CD14-positive monocyte (primary cell): ENCODE measurements around the gene AKAP8L. TPM values are rescaled to one million over a fixed set of nuclear protein-coding genes. Genes with fewer than 3 reads are reported as not detected.

Source experiments
- DNase-seq, 3 donors: peaks; one replicate each; pipeline ENCODE4 v3.0.0-alpha.2; 2011 to 2022
- H2AFZ ChIP-seq: 2 replicates; pipeline ENCODE4 v1.6.0; 2012; ENCODE audit warnings: mild to moderate bottlenecking, low read depth, low read length, inconsistent platforms; ENCODE audit not compliant: insufficient read depth, poor library complexity, severe bottlenecking
- H3K27ac ChIP-seq, 2 donors: 1 replicate in 1 of 2; 2 replicates in 1 of 2; pipeline ENCODE4 v1.5.1; 2012 to 2013; ENCODE audit warnings: low read length in 2 of 2, control low read depth in 1 of 2, inconsistent platforms in 1 of 2, low read depth in 1 of 2, mild to moderate bottlenecking in 1 of 2
- H3K27me3 ChIP-seq, 2 donors: one replicate each; pipeline versions ENCODE4 v1.6.0 to v1.6.1; 2011 to 2013; ENCODE audit warnings: low read length in 2 of 2; ENCODE audit not compliant: control insufficient read depth in 2 of 2, insufficient read depth in 2 of 2
- H3K36me3 ChIP-seq, 2 donors: replicated peaks in 1 of 2; 1 replicate in 1 of 2; 2 replicates in 1 of 2; pipeline versions ENCODE4 v1.5.1 to v1.6.1; 2012 to 2013; ENCODE audit warnings: low read length in 2 of 2, control low read depth in 1 of 2, inconsistent platforms in 1 of 2, mild to moderate bottlenecking in 1 of 2; ENCODE audit not compliant: insufficient read depth in 2 of 2, control insufficient read depth in 1 of 2
- H3K4me1 ChIP-seq, 2 donors: 1 replicate in 1 of 2; 2 replicates in 1 of 2; pipeline versions ENCODE4 v1.5.1 to v1.6.1; 2012 to 2013; ENCODE audit warnings: low read length in 2 of 2, control low read depth in 1 of 2, inconsistent platforms in 1 of 2, mild to moderate bottlenecking in 1 of 2, moderate library complexity in 1 of 2; ENCODE audit not compliant: insufficient read depth in 2 of 2, control insufficient read depth in 1 of 2
- H3K4me2 ChIP-seq: replicated peaks from 2 replicates; pipeline ENCODE3; 2012; ENCODE audit warnings: low read length, moderate library complexity, mild to moderate bottlenecking; ENCODE audit not compliant: poor library complexity, severe bottlenecking; ENCODE audit errors: extremely low read depth
- H3K4me3 ChIP-seq, 3 experiments: fragments of 200-600 bp in 1 of 3; sonication (generic) in 1 of 3; replicated peaks in 1 of 3; 1 replicate in 2 of 3; 2 replicates in 1 of 3; pipeline ENCODE4 v1.5.1; 2011 to 2013; ENCODE audit warnings: low read length in 3 of 3, mild to moderate bottlenecking in 3 of 3, control low read depth in 2 of 3, low read depth in 2 of 3, inconsistent platforms in 1 of 3, moderate library complexity in 1 of 3
- H3K79me2 ChIP-seq: 2 replicates; pipeline ENCODE4 v1.6.0; 2012; ENCODE audit warnings: mild to moderate bottlenecking, control low read depth, inconsistent platforms, low read length, moderate library complexity; ENCODE audit not compliant: insufficient read depth
- H3K9ac ChIP-seq: 2 replicates; pipeline ENCODE4 v1.6.0; 2017; ENCODE audit warnings: low read length, mild to moderate bottlenecking; ENCODE audit not compliant: insufficient read depth, poor library complexity, severe bottlenecking
- H3K9me3 ChIP-seq, 2 donors: replicated peaks in 1 of 2; 1 replicate in 1 of 2; 2 replicates in 1 of 2; pipeline versions ENCODE4 v1.5.1 to v1.6.1; 2012 to 2013; ENCODE audit warnings: low read length in 2 of 2, control low read depth in 1 of 2; ENCODE audit not compliant: control insufficient read depth in 1 of 2, insufficient read depth in 1 of 2
- H4K20me1 ChIP-seq: 2 replicates; pipeline ENCODE4 v1.6.0; 2012; ENCODE audit warnings: mild to moderate bottlenecking, low read length, control low read depth, moderate library complexity; ENCODE audit not compliant: insufficient read depth
- H3K27ac Mint-ChIP-seq, 7 donors: one replicate each; pipeline ENCODE4 v1.8.0; 2020; ENCODE audit warnings: mild to moderate bottlenecking in 7 of 7, mixed read lengths in 7 of 7, moderate library complexity in 6 of 7, inconsistent platforms in 2 of 7
- H3K27me3 Mint-ChIP-seq, 3 donors: one replicate each; pipeline ENCODE4 v1.8.0; 2021 to 2022; ENCODE audit warnings: low read depth in 3 of 3, mild to moderate bottlenecking in 3 of 3, mixed read lengths in 3 of 3, moderate library complexity in 3 of 3, inconsistent platforms in 1 of 3
- H3K36me3 Mint-ChIP-seq, 2 donors: one replicate each; pipeline ENCODE4 v1.8.0; 2020; ENCODE audit warnings: mixed read lengths in 2 of 2, inconsistent platforms in 1 of 2, mild to moderate bottlenecking in 1 of 2
- H3K4me1 Mint-ChIP-seq: one replicate; pipeline ENCODE4 v1.8.0; 2020; ENCODE audit warnings: mild to moderate bottlenecking, mixed read lengths
- H3K4me3 Mint-ChIP-seq, 2 donors: one replicate each; pipeline ENCODE4 v1.8.0; 2020; ENCODE audit warnings: mild to moderate bottlenecking in 2 of 2, mixed read lengths in 2 of 2, moderate library complexity in 1 of 2
- H3K9me3 Mint-ChIP-seq, 7 donors: one replicate each; pipeline ENCODE4 v1.8.0; 2020 to 2022; ENCODE audit warnings: mixed read lengths in 7 of 7, mild to moderate bottlenecking in 6 of 7, moderate library complexity in 6 of 7, inconsistent platforms in 2 of 7
- CTCF ChIP-seq: fragments of 200-600 bp; IDR thresholded peaks from one replicate; pipeline ENCODE4 v1.8.0; 2022; ENCODE audit warnings: antibody characterized with exemption, mild to moderate bottlenecking
- WGBS: methylation state at CpG from one replicate; pipeline ENCODE4 v1.1.5; 2013; ENCODE audit warnings: missing lambda C conversion rate; ENCODE audit not compliant: insufficient coverage; 5-methylcytosine and 5-hydroxymethylcytosine counted together
- intact Hi-C, 2 donors: fragments of 100-400 bp; cut with micrococcal nuclease; formaldehyde crosslinking; loops; one replicate each; pipeline versions ENCODE4 v1.15.0 to v1.15.1; 2023
- polyA plus RNA-seq, 3 donors: library from polyadenylated mRNA; depleted of rRNA in 1 of 3; unstranded in 2 of 3; stranded (reverse) in 1 of 3; fragments of 300-500 nt in 2 of 3; fragments of >200 nt in 1 of 3; fragmentation: Illumina TruSeq in 2 of 3; gene quantifications; 1 replicate in 2 of 3; 2 replicates in 1 of 3; pipeline ENCODE4 v1.2.3, GENCODE V29; 2012 to 2021

Gene AKAP8L
- polyA plus RNA-seq, 3 donors, result 21.4 to 103 (median 39.0) TPM

- Mint-ChIP-seq H3K36me3 (peaks cover 5 to 15% of the 10 kb centered on the region in 2 donors), H3K4me1 (peaks cover 28% of the 10 kb centered on the region), H3K27me3 (peaks cover 0 to 11% (median 0%) of the 10 kb centered on the region in 3 donors), H3K27ac (peak overlapping the region; percentile 84 to 95 (median 92)), H3K9me3 (peaks cover 0 to 2% (median 0%) of the 10 kb centered on the region in 7 donors), H3K4me3 (peak overlapping the region; percentile 96 to 99)
- Histone ChIP-seq H3K27me3 (no peaks in the 10 kb centered on the region), H3K4me3 (peak overlapping the region; percentile 87 to 95 (median 90)), H4K20me1 (peaks cover 26% of the 10 kb centered on the region), H2AFZ (peak overlapping the region; percentile 91), H3K27ac (peak overlapping the region; percentile 67 to 74), H3K4me1 (peaks cover 26 to 31% of the 10 kb centered on the region in 2 donors), H3K36me3 (peaks cover 15 to 20% of the 10 kb centered on the region in 2 donors), H3K9ac (peak overlapping the region; percentile 78), H3K79me2 (peaks cover 41% of the 10 kb centered on the region), H3K4me2 (peak overlapping the region; percentile 90), H3K9me3 (no peaks in the 10 kb centered on the region)
- DNase-seq, result peak; percentile 81 to 88 (median 88)
- TF ChIP-seq CTCF, result no peak
- intact Hi-C loops, result loop anchor here (1.0 to 5.0 kb wide), 3 partner anchors 14 to 124 kb away; partner anchors contain the start of gene AKAP8L (in 1 of the 2)
- WGBS, result 1% methylated on average over 67 of the region's 75 CpGs
Observed at GRCh38 chr19:15432629-15433518, 14.1 kb upstream of the AKAP8L start.

- 0% methylated on average over 28 of the region's 44 CpGs for whole genome bisulfite sequencing
- H3K27ac ChIP-seq, result peak overlapping the region in 1 of 2 donors; percentile 74
- H3K27me3 Mint-ChIP-seq, result peaks cover 0 to 11% (median 0%) of the 10 kb centered on the region in 3 donors
- H3K36me3 Mint-ChIP-seq, result peaks cover 11 to 22% of the 10 kb centered on the region in 2 donors
- peaks cover 0 to 2% (median 0%) of the 10 kb centered on the region in 7 donors for H3K9me3 Mint-ChIP-seq
- H3K4me1 Mint-ChIP-seq, result peaks cover 28% of the 10 kb centered on the region
- no peak for DNase-seq
- peak overlapping the region; percentile 74 for H2AFZ ChIP-seq
- TF ChIP-seq CTCF, result no peak
- peak overlapping the region; percentile 79 for H3K9ac ChIP-seq
- peaks cover 26 to 31% of the 10 kb centered on the region in 2 donors for H3K4me1 ChIP-seq
- H3K27me3 ChIP-seq, result no peaks in the 10 kb centered on the region
- H4K20me1 ChIP-seq, result peaks cover 28% of the 10 kb centered on the region
- H3K4me2 ChIP-seq, result peak overlapping the region; percentile 97
- peak overlapping the region; percentile 94 to 97 for H3K4me3 Mint-ChIP-seq
- H3K9me3 ChIP-seq, result no peaks in the 10 kb centered on the region
- peaks cover 41% of the 10 kb centered on the region for H3K79me2 ChIP-seq
- H3K4me3 ChIP-seq, result peak overlapping the region; percentile 76 to 88 (median 78)
- intact Hi-C loops, result loop anchor here (1.0 to 5.0 kb wide), 3 partner anchors 13 to 125 kb away; partner anchors contain the start of gene AKAP8L (in 1 of the 2)
- peak overlapping the region; percentile 70 to 93 (median 87) for H3K27ac Mint-ChIP-seq
- H3K36me3 ChIP-seq, result peaks cover 22 to 29% of the 10 kb centered on the region in 2 donors
Observed at GRCh38 chr19:15432018-15432494, 13.3 kb upstream of the AKAP8L start.
